GM19463 (cell line): ENCODE results near the gene DNAH17.
"Not testable (repeated sequence)": the region's sequence is repeated elsewhere in the genome, so short reads cannot be mapped to it uniquely, and the experiment has no call there.

ENCODE experiments used
- ATAC-seq: cut with Tn5 transposase; IDR thresholded peaks from one replicate; pipeline ENCODE4 v1.9.1; 2021; ENCODE audit warnings: mild to moderate bottlenecking, moderate library complexity; ENCODE audit not compliant: unreplicated experiment

Gene DNAH17

GRCh38 chr17:78526231-78527025 is 50.8 kb downstream of the DNAH17 start:
- ATAC-seq, result no peak

- ATAC-seq, result no peak
Observed at GRCh38 chr17:78525511-78526160, 51.6 kb downstream of the DNAH17 start.

DNA sequence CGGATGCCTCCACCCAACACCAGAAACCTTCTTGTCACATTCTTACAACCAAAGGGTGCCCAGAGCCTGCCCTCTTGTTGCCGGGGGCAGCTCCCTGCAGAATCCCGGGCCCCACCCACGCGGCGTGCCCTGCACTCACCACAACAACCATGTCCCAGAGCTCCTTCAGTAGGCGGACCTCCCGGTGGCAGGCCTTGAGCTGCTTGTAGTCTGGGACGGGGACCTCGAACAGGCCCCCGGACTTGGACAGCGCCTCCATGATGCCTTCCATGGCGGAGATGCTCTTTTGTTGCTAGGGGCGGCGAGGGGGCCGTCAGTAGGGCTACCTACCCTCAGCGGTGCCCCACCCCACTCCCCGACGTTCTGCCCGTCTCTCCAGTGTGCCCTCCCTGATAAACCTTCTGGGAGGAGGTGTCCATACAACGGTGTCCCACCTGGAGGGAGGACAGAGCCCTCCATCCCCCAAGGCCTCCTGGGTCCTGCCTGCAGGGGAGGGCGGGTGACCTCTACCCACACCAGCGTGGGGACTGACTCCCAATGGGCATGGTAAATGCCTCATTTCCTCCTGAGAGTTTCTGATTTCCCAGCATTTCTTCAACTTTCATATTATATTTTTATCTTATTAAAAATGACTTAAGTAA is 52.2 kb downstream of the DNAH17 start:
- no peak for ATAC-seq

DNA sequence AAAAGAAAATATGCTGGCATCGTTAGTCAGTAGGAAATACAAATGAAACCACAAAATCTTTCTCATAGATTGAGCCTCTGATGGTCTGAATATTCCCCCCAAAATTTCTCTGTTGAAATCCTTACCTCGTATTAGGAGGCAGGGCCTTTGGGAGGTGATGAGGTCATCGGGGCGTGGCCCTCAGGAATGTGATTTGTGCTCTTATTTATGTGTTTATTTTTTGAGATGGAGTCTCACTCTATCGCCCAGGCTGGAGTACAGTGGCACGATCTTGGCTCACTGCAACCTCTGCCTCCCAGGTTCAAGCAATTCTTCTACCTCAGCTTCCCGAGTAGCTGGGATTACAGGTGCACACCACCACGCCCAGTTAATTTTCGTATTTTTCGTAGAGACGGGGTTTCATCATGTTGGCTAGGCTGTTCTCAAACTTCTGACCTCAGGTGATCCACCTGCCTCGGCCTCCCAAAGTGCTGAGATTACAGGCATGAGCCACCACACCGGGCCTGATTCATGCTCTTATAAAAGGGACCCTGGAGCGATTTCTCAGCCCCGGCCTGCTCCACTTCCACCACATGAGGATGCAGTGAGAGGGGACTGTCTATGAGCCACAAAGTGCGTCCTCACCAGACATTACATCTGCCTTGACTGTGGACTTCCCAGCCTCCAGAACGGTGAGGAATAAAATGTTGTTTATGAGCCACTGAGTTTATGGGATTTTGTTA is 53.1 kb downstream of the DNAH17 start:
- ATAC-seq, result no peak

DNA sequence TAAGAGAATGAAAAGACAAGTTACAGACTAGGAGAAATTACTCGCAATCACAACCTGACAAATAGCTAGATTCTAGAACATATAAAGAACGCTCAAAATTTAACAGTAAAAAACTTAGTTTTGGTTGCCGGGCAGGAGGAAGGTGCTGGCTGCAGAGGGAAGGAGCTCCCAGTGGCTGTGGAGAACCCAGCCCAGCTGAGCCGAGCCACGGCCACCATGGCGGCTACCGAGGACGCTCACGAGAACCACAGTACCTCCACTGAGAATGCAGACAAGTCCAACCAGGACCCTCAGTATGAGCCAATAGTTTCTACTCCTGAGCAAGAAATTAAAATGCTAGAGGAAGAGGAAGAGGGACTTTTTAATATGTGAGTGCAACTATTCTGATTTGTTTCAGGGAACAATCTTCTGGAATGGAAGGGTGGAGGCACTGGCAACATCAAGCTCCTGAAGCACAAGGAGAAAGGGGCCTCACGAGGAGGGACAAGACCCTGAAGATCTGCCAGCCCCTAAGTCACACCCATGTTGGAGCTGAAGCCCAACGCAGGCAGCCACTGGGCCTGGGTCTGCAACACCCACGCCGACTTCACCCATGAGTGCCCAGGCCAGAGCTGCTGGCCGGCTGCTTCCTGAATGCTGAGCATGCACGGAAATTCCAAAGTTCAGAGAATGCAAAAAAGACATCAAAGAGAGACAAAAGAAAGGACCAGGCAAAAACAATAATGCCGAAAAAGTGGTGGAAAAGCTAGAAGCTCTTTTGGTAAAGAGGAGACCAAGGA is 55.0 kb downstream of the DNAH17 start:
- ATAC-seq, result no peak

GRCh38 chr17:78517421-78517820 is 59.8 kb downstream of the DNAH17 start:
- ATAC-seq, result no peak

GRCh38 chr17:78515480-78515879 is 61.7 kb downstream of the DNAH17 start:
- no peak for ATAC-seq

GRCh38 chr17:78514521-78514920 is 62.7 kb downstream of the DNAH17 start:
- ATAC-seq, result no peak

DNA sequence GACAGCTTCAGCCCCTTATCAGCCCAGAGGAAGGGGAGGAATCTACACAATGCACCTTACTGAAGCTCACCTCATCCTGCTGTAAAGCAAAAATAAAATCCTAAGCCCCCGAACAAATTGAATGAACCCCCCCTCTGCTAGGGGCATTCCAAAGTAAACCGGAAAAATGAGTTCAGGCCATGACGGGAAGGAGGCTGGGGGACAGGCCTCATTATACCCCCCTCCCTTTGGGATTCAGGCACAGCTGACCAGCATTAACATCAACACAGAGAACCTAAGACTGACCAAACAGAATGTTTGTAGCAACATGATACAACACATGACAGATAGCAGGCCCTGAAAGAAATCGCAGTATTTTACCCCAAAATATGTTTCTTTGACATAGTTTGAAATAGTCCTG is 64.2 kb downstream of the DNAH17 start:
- no peak for ATAC-seq

- ATAC-seq, result no peak
Observed at GRCh38 chr17:78510141-78511075, 66.8 kb downstream of the DNAH17 start.

DNA sequence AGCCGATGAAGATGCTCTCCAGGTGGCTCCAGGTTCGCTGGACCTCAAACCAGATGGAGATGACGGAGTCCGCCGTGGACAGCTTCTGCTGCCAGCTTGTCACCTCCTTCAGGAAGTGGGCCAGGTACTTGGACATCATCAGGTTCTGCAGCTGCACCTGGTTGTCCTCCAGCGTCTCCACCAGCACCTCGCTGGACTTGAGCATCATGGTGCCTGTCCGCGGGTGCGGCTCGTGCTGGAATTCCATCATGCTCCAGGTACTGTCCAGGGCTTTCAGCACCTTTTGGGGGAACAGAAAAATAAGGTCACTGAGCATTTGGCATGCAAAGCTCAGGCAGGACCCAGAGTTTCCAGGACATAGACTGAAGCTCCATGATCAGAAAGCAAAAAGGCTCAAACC is 69.7 kb downstream of the DNAH17 start:
- ATAC-seq, result no peak

DNA sequence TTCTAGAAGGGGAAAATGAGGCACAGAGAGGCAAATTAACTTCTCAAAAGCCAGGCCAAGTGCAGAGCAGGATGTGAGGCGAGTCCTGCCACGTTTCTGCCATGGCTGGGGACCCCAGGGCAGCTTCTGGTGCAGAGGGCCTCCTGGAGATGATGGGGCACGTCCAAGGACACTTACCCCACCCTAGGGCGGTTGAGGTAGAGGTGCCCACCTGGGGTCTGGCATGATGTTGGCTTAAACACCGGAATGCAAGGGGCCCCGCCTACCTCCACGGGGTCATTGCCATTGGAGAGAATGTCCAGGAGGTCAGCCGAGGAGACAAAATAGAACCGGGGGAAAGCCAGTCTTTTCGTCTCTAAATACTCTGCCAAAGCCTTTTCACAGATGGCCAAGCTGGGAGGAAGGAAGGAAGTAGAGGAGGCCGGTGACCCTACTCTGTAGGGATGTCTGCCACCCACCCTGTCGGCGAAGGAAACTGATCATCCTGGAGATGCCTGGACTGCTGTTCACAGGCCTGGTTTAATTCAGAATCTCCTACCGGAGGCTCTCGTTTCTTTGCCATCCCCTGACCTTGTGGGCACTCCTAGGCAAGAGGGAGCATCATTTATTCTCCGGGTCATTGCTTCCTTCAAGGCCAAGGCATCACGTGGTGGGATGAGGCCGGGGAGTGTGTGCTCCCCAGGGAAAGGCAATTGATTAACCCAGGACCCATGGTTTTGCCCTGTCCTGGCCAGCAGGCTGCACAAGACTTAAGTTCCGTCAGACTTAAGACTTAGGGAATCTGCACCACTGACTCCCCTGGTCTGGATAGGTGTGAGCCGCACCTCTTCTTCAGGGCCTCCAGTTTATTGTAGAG is 70.5 kb downstream of the DNAH17 start:
- ATAC-seq, result no peak

GRCh38 chr17:78504156-78504925 is 72.9 kb downstream of the DNAH17 start:
- ATAC-seq, result no peak

DNA sequence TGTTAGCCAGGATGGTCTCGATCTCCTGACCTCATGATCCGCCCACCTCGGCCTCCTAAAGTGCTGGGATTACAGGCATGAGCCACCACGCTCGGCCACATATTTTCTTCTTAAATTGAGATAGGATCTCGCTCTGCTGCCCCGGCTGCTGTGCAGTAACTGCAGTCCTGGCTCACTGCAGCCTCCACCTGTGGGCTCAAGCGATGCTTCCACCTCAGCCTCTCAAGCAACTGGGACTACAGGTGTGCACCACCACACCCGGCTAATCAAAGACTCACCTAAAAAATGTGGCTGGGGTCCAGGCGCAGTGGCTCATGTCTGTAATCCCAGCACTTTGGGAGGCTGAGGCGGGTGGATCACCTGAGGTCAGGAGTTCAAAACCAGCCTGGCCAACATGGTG is 73.8 kb downstream of the DNAH17 start:
- not testable (repeated sequence) for ATAC-seq

- ATAC-seq, result no peak
Observed at GRCh38 chr17:78502611-78503148, 74.5 kb downstream of the DNAH17 start.

GRCh38 chr17:78501241-78502036 is 75.8 kb downstream of the DNAH17 start:
- ATAC-seq, result no peak

DNA sequence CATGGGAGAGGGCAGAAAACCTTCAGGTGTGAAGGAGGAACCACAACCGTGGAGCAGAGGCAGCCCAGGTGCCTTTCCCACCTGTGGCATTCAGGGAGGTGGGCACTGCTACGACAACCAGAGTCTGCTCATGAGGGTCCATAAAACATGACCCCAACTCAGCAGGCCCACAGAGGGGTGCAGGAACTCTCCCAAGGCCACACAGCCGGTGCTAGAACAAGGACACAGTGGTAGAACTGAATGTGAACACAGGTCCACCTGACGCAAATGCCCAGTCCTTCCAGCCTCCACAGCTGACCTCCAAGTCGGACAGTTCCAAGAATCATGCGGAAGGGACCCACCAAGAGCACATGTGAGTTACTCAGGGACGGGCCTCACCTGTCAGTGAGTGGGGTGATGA is 76.4 kb downstream of the DNAH17 start:
- no peak for ATAC-seq
